Measurements from ENCODE around the gene ABCA2. TPM values are rescaled to one million over a fixed set of nuclear protein-coding genes. Genes with fewer than 3 reads are reported as not detected.

Gene ABCA2
- total and polyA plus RNA-seq, 12 donors: 16.0 to 46.7 (median 28.1) TPM

GRCh38 chr9:136996361-136997292, 31.4 kb downstream of the ABCA2 start, which contains the start of gene CLIC3:
Gene CLIC3, minus strand, starts transcription at chr9:136996568. Its CDS starts 25 bp downstream, at chr9:136996543.
- H3K4me3 ChIP-seq: peak within 1 kb of the TSS in 9 of 10 donors; percentile 9 to 47 (median 30)
- H3K36me3 ChIP-seq: peaks cover 0 to 13% (median 0%) of the 10 kb centered on the region in 9 donors
- intact Hi-C loops (cut with DNase I): loop anchor here in 1 of 10 donors (5.0 kb wide), 1 partner anchor 49 kb away; the partner anchor contains the start of gene C8G
- DNase-seq (peak in 1 of 2 donors; percentile 50), ATAC-seq (peak in 3 of 8 donors; percentile 1 to 22 (median 11))
- no peaks in the 10 kb centered on the region for H3K9me3 ChIP-seq
- no peak for TF ChIP-seq CTCF (IDR thresholded peaks at IDR 0.05)
- H3K27ac ChIP-seq: peak within 1 kb of the TSS in 8 of 10 donors; percentile 30 to 81 (median 46)
- WGBS, 2 donors: 25 to 29% methylated on average over 35 of the region's 35 CpGs
- H3K4me1 ChIP-seq: peaks cover 8 to 83% (median 47%) of the 10 kb centered on the region in 9 donors
- H3K27me3 ChIP-seq: peaks cover 0 to 41% (median 17%) of the 10 kb centered on the region in 7 donors

DNA sequence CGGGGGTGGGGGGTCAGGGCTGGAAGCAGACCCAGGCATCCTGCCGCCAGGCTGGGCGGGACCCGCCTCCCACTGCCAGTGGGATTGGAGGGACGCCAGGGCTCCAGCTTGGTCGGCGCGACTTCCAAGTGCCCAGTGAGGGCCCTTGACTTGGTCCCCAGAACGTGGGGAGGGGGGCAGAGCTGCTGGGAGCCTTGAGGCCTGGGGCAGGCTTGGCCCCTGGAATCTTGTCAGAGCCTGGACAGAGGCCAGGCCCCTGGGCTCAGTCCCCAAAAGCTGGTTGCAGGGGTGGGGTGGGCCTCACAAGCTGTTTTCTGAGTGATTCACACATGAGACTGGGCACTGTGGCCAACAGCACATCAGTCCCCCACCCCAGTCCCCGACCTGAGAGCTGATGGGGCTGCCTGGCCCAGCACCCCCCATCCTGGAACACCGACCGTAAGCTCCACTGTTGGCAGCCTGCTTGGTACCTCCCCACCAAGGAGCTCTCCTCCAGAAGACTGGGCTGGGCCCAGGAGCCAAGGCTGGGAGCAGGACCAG, 32.2 kb downstream of the ABCA2 start:
- Histone ChIP-seq H3K4me3 (peak overlapping the region in 9 of 10 donors; percentile 9 to 47 (median 30)), H3K27ac (peak overlapping the region in 8 of 10 donors; percentile 30 to 81 (median 46)), H3K4me1 (peaks cover 8 to 85% (median 49%) of the 10 kb centered on the region in 9 donors), H3K27me3 (peaks cover 0 to 41% (median 17%) of the 10 kb centered on the region in 7 donors), H3K9me3 (peaks cover 0 to 3% (median 0%) of the 10 kb centered on the region in 11 donors), H3K36me3 (peaks cover 0 to 13% (median 0%) of the 10 kb centered on the region in 9 donors)
- no peak for TF ChIP-seq CTCF (IDR thresholded peaks at IDR 0.05)
- DNase-seq (peak; percentile 54 to 62), ATAC-seq (peak in 3 of 8 donors; percentile 5 to 16 (median 12))
- intact Hi-C loops (cut with DNase I): loop anchor here in 1 of 10 donors (5.0 kb wide), 1 partner anchor 49 kb away; the partner anchor contains the start of gene C8G
- WGBS, 2 donors: 23 to 24% methylated on average over 12 of the region's 12 CpGs

DNA sequence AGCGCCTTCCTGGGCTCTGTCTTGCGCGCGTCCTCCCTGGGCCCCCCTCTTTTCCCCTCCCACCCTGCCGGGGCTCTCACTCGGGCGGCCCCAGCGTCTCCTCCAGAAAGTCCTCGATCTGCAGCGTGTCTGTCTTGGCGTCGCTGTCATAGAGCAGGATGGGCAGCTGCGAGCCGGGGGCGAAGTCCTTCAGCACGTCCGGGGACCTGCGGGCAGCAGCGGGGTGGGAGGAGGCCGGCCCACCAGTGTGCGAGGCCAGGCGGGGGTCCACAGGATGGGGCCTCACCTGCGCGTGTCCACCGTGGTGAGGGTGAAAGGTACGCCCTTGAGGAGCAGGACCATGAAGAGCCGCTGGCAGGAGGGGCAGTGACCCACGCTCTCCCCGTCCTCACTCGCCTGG, 32.7 kb downstream of the ABCA2 start:
- 21 to 29% methylated on average over 30 of the region's 30 CpGs for WGBS, 2 donors
- no peak for ATAC-seq
- no peak for DNase-seq
- Histone ChIP-seq H3K4me3 (peak overlapping the region in 9 of 10 donors; percentile 9 to 47 (median 30)), H3K27me3 (peaks cover 0 to 41% (median 17%) of the 10 kb centered on the region in 7 donors), H3K9me3 (peaks cover 0 to 7% (median 0%) of the 10 kb centered on the region in 11 donors), H3K27ac (peak overlapping the region in 5 of 10 donors; percentile 16 to 81 (median 46)), H3K4me1 (peaks cover 8 to 81% (median 49%) of the 10 kb centered on the region in 9 donors), H3K36me3 (peaks cover 0 to 13% (median 0%) of the 10 kb centered on the region in 9 donors)
- TF ChIP-seq CTCF (IDR thresholded peaks at IDR 0.05): no peak
- intact Hi-C loops (cut with DNase I): loop anchor here in 1 of 10 donors (5.0 kb wide), 1 partner anchor 48 kb away; the partner anchor contains the start of gene C8G

GRCh38 chr9:136994888-136995230, 33.2 kb downstream of the ABCA2 start:
- 15 to 27% methylated on average over 40 of the region's 40 CpGs for WGBS, 2 donors
- intact Hi-C loops (cut with DNase I): loop anchor here in 5 of 10 donors (5.0 kb wide), 1 partner anchor 48 kb away; the partner anchor contains the start of gene C8G (in 5 of the 5)
- peaks cover 0 to 41% (median 17%) of the 10 kb centered on the region in 7 donors for H3K27me3 ChIP-seq
- H3K4me3 ChIP-seq: peak overlapping the region in 8 of 10 donors; percentile 9 to 47 (median 30)
- H3K27ac ChIP-seq: peak overlapping the region in 5 of 10 donors; percentile 16 to 81 (median 46)
- ATAC-seq: no peak
- no peak for TF ChIP-seq CTCF (IDR thresholded peaks at IDR 0.05)
- H3K9me3 ChIP-seq: peaks cover 0 to 8% (median 0%) of the 10 kb centered on the region in 11 donors
- peaks cover 0 to 13% (median 0%) of the 10 kb centered on the region in 9 donors for H3K36me3 ChIP-seq
- no peak for DNase-seq
- H3K4me1 ChIP-seq: peaks cover 8 to 76% (median 49%) of the 10 kb centered on the region in 9 donors
